GM19025 (cell line): ENCODE results near the gene RC3H2.
"Not testable (repeated sequence)": the region's sequence is repeated elsewhere in the genome, so short reads cannot be mapped to it uniquely, and the experiment has no call there.

Source experiments
- ATAC-seq: cut with Tn5 transposase; IDR thresholded peaks from one replicate; pipeline ENCODE4 v1.9.1; 2021; ENCODE audit warnings: mild to moderate bottlenecking, low read depth, moderate library complexity; ENCODE audit not compliant: unreplicated experiment

Gene RC3H2

DNA sequence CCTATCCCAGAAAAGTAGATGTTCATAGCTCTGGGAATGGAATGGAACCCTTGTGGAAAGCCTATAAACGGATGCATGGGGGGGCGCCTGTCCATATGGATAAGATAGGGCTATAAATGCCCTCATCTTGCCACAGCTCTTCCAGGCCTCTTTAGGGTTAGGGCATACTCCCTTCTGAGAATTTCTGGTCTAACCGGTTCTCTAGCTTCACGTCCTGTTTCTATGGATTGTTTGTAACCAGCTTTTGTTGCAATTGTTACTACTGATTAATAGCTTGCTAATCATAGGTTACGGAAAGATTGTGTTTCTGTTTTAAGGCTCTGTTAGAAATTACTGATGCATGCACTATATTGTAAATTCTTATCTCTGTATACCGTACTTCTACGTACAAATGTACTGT is 95.9 kb downstream of the RC3H2 start:
- ATAC-seq = not testable (repeated sequence)

DNA sequence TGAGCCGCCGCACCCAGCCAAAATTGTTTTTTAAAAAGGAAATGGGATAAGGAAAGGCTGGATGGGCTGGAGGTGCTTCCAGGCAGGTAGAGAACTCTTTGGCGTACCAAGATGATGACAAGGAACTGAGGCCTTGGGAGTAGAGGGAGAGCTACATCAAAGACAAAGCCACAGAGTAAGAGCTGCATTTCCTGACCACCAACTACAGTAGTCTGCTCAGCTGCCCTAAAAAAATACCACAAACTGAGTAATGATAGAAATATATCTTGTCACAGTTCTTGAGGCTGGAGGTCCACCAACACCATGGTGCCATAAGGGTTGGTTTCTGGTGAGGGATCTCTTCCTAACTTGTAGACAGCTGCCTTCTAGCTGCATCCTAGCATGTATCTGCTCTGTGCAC is 97.0 kb downstream of the RC3H2 start:
- ATAC-seq = no peak

DNA sequence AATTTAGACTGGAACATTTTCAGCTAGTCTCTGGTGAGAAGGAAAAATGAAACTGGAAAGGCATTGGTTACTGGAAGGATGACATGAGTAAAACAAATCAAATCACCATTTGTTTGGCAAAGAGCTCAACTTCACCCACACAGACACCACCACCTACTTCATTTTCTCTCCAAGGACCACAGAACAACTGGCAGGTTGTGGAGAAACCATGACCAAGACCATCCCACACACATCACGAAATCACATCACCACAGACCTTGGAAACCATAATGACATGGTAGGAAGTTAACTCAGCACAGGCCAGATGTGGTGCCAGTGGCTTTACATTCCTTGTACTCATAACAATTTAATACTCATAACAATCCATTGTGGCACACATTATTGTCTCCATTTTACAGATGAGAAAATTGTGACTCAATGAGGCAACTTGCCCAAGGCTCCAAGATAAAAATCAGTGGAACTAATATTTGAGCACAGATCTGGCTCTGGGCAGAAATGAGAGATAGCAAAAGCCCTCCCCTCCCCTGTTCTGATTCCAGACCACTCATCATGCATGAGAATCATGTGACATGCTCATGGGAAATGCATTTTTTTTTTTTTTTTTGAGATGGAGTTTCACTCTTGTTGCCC is 97.8 kb downstream of the RC3H2 start:
- ATAC-seq = no peak

DNA sequence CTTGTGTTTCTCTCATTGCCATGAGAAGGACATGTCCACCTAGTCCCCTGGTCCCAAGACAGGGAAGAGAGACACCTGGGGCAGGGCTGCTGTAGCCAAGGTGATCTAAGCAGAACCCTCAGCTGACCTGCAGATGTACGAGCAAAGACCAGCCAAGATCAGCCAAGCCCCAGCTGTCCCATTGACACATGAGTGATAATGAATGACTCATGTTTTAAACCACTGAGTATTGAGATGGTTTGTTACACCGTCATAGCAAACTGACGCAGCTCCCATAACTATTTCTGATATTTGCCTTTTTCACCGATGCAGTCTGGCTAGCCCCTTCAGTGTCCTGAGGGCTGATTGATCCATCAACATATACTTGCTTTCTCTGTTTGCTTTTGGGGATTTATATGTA is 98.5 kb downstream of the RC3H2 start:
- no peak for ATAC-seq

DNA sequence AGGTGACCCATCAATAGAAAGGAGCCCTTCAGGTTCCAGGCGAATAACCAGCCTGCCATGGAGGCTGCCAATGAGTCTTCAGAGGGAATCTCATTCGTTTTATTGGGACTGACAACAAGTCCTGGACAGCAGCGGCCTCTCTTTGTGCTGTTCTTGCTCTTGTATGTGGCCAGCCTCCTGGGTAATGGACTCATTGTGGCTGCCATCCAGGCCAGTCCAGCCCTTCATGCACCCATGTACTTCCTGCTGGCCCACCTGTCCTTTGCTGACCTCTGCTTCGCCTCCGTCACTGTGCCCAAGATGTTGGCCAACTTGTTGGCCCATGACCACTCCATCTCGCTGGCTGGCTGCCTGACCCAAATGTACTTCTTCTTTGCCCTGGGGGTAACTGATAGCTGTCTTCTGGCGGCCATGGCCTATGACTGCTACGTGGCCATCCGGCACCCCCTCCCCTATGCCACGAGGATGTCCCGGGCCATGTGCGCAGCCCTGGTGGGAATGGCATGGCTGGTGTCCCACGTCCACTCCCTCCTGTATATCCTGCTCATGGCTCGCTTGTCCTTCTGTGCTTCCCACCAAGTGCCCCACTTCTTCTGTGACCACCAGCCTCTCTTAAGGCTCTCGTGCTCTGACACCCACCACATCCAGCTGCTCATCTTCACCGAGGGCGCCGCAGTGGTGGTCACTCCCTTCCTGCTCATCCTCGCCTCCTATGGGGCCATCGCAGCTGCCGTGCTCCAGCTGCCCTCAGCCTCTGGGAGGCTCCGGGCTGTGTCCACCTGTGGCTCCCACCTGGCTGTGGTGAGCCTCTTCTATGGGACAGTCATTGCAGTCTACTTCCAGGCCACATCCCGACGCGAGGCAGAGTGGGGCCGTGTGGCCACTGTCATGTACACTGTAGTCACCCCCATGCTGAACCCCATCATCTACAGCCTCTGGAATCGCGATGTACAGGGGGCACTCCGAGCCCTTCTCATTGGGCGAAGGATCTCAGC is 104.8 kb downstream of the RC3H2 start, which contains the start of gene OR1K1:
TSS of gene OR1K1 (plus strand) at position 58 of the 995 bp plus-strand sequence. CDS start at position 58, 0 bp downstream.
- no peak for ATAC-seq

DNA sequence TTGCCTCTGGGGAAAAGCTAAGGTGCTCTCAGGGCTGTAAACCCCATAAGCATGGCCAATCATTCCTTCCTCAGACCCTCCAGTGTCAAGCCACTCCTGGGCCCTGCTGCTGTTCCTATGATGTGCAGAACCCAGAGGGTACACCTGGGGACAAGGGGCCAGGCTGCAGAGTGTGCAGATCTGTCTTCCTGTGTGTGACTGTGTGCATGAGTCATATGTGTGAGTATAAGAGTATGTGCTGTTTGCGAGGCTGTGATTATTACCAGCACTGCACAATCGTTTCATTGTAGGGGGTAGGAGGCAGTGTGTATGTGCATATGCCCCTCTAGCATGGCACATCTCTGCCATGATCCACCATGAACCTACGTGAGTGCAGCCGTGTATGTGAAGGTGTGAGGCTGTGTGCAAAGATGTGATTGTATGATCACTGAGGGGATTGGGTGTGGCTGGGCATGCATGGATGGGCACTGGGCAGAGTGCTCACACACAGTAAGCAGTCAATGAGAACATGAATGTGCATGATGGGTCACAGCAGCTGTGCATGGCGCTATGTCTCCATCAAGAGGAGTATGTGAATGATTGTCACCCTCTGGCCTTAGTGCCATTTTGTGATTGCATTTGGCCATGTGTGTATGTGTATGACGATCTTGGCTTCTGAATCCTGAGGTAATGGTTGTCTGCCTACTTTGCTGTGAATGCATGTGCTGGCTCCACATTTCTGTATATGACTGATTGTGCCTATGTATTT is 107.7 kb downstream of the RC3H2 start:
- no peak for ATAC-seq
